ENCODE measurements around the gene PLD5.

DNA sequence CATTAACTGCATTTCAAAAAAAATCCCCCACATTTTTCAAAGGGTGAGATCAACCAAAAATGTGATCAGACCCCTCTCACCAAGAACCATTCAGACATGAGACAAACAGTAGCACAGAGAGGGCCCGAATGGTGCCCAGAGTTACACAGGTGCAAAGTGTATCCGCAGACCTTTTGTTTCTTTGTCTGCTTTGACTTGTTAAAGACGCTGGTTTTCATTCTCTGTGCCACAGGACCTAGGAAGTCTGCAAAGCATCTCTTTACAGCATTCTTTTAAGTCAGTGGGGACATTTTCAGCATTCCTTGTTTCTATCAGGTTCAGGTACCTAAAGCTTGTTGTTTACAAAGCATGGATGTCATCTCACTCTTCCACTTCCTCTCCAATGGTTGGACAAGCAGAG is 438.4 kb downstream of the PLD5 start:
- TF ChIP-seq, protein P1, sequence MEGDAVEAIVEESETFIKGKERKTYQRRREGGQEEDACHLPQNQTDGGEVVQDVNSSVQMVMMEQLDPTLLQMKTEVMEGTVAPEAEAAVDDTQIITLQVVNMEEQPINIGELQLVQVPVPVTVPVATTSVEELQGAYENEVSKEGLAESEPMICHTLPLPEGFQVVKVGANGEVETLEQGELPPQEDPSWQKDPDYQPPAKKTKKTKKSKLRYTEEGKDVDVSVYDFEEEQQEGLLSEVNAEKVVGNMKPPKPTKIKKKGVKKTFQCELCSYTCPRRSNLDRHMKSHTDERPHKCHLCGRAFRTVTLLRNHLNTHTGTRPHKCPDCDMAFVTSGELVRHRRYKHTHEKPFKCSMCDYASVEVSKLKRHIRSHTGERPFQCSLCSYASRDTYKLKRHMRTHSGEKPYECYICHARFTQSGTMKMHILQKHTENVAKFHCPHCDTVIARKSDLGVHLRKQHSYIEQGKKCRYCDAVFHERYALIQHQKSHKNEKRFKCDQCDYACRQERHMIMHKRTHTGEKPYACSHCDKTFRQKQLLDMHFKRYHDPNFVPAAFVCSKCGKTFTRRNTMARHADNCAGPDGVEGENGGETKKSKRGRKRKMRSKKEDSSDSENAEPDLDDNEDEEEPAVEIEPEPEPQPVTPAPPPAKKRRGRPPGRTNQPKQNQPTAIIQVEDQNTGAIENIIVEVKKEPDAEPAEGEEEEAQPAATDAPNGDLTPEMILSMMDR (IDR thresholded peaks at IDR 0.05), result no peak
- no peak for TF ChIP-seq POLR2A (IDR thresholded peaks at IDR 0.05)
